PC-9 (cell line): ENCODE results near the gene B4GALT1. TPM values are rescaled to one million over a fixed set of nuclear protein-coding genes. Genes with fewer than 3 reads are reported as not detected.

ENCODE experiments used
- BruUV-seq: library from RNA; stranded (reverse); fragments of 400-500 nt; replicated peaks from 2 replicates; lab custom pipeline; 2021; lab: Mats Ljungman, UMichigan
- CTCF ChIA-PET: fragments of 300-600 bp; sonication (Branson Sonifier 250); formaldehyde crosslinking; loops from one replicate; lab custom pipeline; 2022; ENCODE audit warnings: antibody characterized with exemption; lab: Charles Lee
- POLR2A ChIA-PET: fragments of 300-600 bp; sonication (Branson Sonifier 250); formaldehyde crosslinking; loops from one replicate; lab custom pipeline; 2022; ENCODE audit warnings: antibody characterized with exemption; ENCODE audit not compliant: unreplicated experiment; lab: Charles Lee
- DNase-seq, 2 experiments: peaks; one replicate each; pipeline versions ENCODE4 v3.0.0 to v3.0.0-alpha.2; 2015 to 2022; ENCODE audit warnings: mixed read lengths in 1 of 2
- H2AFZ ChIP-seq: fragments of 200-600 bp; sonication (generic); 2 replicates; pipeline ENCODE4 v1.8.1; 2017; ENCODE audit warnings: antibody characterized with exemption
- H3F3A ChIP-seq: fragments of 200-600 bp; sonication (generic); 2 replicates; pipeline ENCODE4 v1.8.1; 2017; ENCODE audit warnings: antibody characterized with exemption, mild to moderate bottlenecking, low read depth; ENCODE audit not compliant: insufficient read depth
- H3K27ac ChIP-seq: fragments of 200-600 bp; sonication (generic); 2 replicates; pipeline ENCODE4 v1.6.1; 2016; ENCODE audit warnings: mixed run types
- H3K27me3 ChIP-seq: fragments of 200-600 bp; sonication (generic); 2 replicates; pipeline ENCODE4 v1.6.1; 2016; ENCODE audit warnings: low read depth, mixed run types; ENCODE audit not compliant: insufficient read depth
- H3K36me3 ChIP-seq: fragments of 200-600 bp; sonication (generic); 2 replicates; pipeline ENCODE4 v1.6.1; 2016; ENCODE audit warnings: low read depth, mixed run types
- H3K4me1 ChIP-seq: fragments of 200-600 bp; sonication (generic); replicated peaks from 2 replicates; pipeline ENCODE4 v1.6.1; 2016; ENCODE audit warnings: mixed run types; ENCODE audit not compliant: insufficient read depth
- H3K4me2 ChIP-seq: fragments of 200-600 bp; sonication (generic); 2 replicates; pipeline ENCODE4 v1.6.1; 2017; ENCODE audit warnings: mixed run types
- H3K4me3 ChIP-seq: fragments of 200-600 bp; sonication (generic); 2 replicates; pipeline ENCODE4 v1.6.1; 2016; ENCODE audit warnings: mixed run types
- H3K79me2 ChIP-seq: fragments of 200-600 bp; sonication (generic); 2 replicates; pipeline ENCODE4 v1.6.1; 2017; ENCODE audit warnings: low read depth, mixed run types
- H3K9me2 ChIP-seq: fragments of 200-600 bp; sonication (generic); 2 replicates; pipeline ENCODE4 v1.8.1; 2017; ENCODE audit warnings: mild to moderate bottlenecking; ENCODE audit not compliant: insufficient read depth
- H3K9me3 ChIP-seq: fragments of 200-600 bp; sonication (generic); 2 replicates; pipeline ENCODE4 v1.8.1; 2016; ENCODE audit warnings: low read depth; ENCODE audit not compliant: insufficient read depth
- H4K20me1 ChIP-seq: fragments of 200-600 bp; sonication (generic); 2 replicates; pipeline ENCODE4 v1.8.1; 2017; ENCODE audit not compliant: insufficient read depth
- CTCF ChIP-seq: fragments of 200-600 bp; sonication (generic); conservative IDR thresholded peaks from 2 replicates; pipeline ENCODE4 v1.6.1; 2017; ENCODE audit warnings: mixed run types, antibody characterized with exemption, mild to moderate bottlenecking, moderate library complexity
- EZH2 ChIP-seq: fragments of 200-600 bp; sonication (generic); IDR thresholded peaks from 2 replicates; pipeline ENCODE4 v1.8.0; 2017; ENCODE audit warnings: antibody characterized with exemption, low read depth
- intact Hi-C: fragments of 100-400 bp; cut with micrococcal nuclease; formaldehyde crosslinking; loops from one replicate; pipeline ENCODE4 v1.10.0; 2022; ENCODE audit not compliant: unreplicated experiment
- total RNA-seq: library from RNA; stranded (reverse); gene quantifications from 2 replicates; pipeline ENCODE4 v1.2.3, GENCODE V29; 2021

The B4GALT1 gene
- total RNA-seq, 1 experiment from 2014 or later, result 87.2 TPM

- no peaks in the 10 kb centered on the region for H4K20me1 ChIP-seq
- no peaks in the 10 kb centered on the region for H3K79me2 ChIP-seq
- no peaks in the 10 kb centered on the region for H3K36me3 ChIP-seq
- no peaks in the 10 kb centered on the region for H3K9me2 ChIP-seq
- intact Hi-C loops, result no loop called here
- no peak overlapping the region for H3K27ac ChIP-seq
- no peaks in the 10 kb centered on the region for H3K27me3 ChIP-seq
- no peak overlapping the region for H3K4me3 ChIP-seq
- H3K9me3 ChIP-seq, result no peaks in the 10 kb centered on the region
- peaks cover 18% of the 10 kb centered on the region for H3F3A ChIP-seq
- ChIA-PET POLR2A (no interaction called here), CTCF (no interaction called here)
- TF ChIP-seq CTCF, result no peak
- no peak for TF ChIP-seq EZH2
- no peak overlapping the region for H2AFZ ChIP-seq
- BruUV-seq, result no TSS peak
- no peak for DNase-seq
- H3K4me2 ChIP-seq, result peak overlapping the region; percentile 31; the same call in 1 of the 2 replicates
- H3K4me1 ChIP-seq, result peaks cover 38% of the 10 kb centered on the region
These were observed 43.0 kb upstream of the B4GALT1 start for GRCh38 chr9:33210006-33210715.

GRCh38 chr9:33209394-33209793, 42.3 kb upstream of the B4GALT1 start:
- no TSS peak for BruUV-seq
- CTCF ChIA-PET, result no interaction called here
- no peaks in the 10 kb centered on the region for H3K9me2 ChIP-seq

GRCh38 chr9:33202552-33203201, 35.5 kb upstream of the B4GALT1 start:
- BruUV-seq, result no TSS peak
- intact Hi-C loops, result no loop called here
- Histone ChIP-seq H3K4me3 (no peak overlapping the region), H3K27ac (no peak overlapping the region), H3K79me2 (no peaks in the 10 kb centered on the region), H3F3A (no peaks in the 10 kb centered on the region), H3K4me2 (no peak overlapping the region), H3K4me1 (no peaks in the 10 kb centered on the region), H4K20me1 (no peaks in the 10 kb centered on the region), H3K9me2 (no peaks in the 10 kb centered on the region), H3K27me3 (no peaks in the 10 kb centered on the region), H3K9me3 (no peaks in the 10 kb centered on the region), H2AFZ (no peak overlapping the region), H3K36me3 (no peaks in the 10 kb centered on the region)
- TF ChIP-seq CTCF (no peak), EZH2 (no peak)
- ChIA-PET CTCF (no interaction called here), POLR2A (no interaction called here)
- no peak for DNase-seq

More at GRCh38 chr9:33209394-33209793, 42.3 kb upstream of the B4GALT1 start:
- peak overlapping the region; percentile 31 for H3K4me2 ChIP-seq
- no peaks in the 10 kb centered on the region for H3K79me2 ChIP-seq
- H3K27ac ChIP-seq, result no peak overlapping the region
- peaks cover 38% of the 10 kb centered on the region for H3K4me1 ChIP-seq
- no peaks in the 10 kb centered on the region for H3K27me3 ChIP-seq
- intact Hi-C loops, result no loop called here
- H3K9me3 ChIP-seq, result no peaks in the 10 kb centered on the region
- no peaks in the 10 kb centered on the region for H3K36me3 ChIP-seq
- H3K4me3 ChIP-seq, result no peak overlapping the region
- no peaks in the 10 kb centered on the region for H4K20me1 ChIP-seq
- TF ChIP-seq EZH2 (no peak), CTCF (no peak)
- no peak for DNase-seq
- POLR2A ChIA-PET, result no interaction called here
- peaks cover 18% of the 10 kb centered on the region for H3F3A ChIP-seq
- no peak overlapping the region for H2AFZ ChIP-seq
